ENCODE measurements around the gene FGF10. TPM values are rescaled to one million over a fixed set of nuclear protein-coding genes. Genes with fewer than 3 reads are reported as not detected.

FGF10 gene
- total RNA-seq, 2 donors from 2014 or later = 0.27 to 5.1 TPM

DNA sequence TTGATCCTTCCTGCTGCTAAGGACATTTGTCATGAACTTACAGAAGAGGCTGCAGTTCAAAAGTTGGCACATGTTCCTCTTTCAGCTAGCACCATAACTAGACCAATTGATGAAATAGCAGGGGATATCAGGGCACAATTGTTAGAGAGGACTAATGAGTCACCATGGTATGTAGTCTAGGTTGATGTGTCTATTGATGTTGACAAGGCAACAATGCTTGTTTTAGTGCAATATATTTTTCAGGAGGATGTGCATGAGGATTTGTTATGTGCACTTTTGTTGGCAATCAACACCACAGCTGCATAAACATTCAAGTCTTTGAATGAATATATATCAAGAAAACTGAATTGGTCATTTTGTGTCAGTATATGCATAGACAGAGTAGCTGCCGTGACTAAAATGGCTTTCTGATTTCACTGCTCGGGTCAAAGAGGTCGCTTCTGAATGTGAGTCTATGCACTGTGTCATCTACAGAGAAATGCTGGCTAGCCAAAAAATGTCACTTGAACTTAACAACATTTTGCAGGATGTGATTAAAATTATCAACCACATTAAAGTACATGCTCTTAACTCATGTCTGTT lies 68.0 kb downstream of the FGF10 start:
- H3K4me3 ChIP-seq = no peak overlapping the region
- intact Hi-C loops (cut with DNase I) = no loop called here

DNA sequence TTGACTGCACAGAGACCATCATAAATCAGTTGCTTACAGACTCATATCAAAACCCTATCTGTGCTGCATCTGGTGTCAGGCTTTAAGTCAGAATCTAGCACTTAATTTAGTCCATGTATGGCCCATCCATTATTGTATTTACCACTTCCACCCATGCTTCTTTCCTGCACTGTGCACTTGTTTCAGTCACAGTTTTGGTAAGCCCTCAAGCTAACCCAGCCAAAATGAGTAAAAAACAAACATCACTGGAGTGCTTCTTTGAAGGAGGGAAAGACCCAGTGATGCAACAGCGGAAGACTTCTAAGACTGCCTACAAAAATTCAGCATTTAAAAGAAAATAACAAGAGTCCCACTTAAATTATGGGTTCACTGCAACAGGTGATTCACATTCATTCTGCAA lies 69.0 kb downstream of the FGF10 start:
- TF ChIP-seq, protein P1, sequence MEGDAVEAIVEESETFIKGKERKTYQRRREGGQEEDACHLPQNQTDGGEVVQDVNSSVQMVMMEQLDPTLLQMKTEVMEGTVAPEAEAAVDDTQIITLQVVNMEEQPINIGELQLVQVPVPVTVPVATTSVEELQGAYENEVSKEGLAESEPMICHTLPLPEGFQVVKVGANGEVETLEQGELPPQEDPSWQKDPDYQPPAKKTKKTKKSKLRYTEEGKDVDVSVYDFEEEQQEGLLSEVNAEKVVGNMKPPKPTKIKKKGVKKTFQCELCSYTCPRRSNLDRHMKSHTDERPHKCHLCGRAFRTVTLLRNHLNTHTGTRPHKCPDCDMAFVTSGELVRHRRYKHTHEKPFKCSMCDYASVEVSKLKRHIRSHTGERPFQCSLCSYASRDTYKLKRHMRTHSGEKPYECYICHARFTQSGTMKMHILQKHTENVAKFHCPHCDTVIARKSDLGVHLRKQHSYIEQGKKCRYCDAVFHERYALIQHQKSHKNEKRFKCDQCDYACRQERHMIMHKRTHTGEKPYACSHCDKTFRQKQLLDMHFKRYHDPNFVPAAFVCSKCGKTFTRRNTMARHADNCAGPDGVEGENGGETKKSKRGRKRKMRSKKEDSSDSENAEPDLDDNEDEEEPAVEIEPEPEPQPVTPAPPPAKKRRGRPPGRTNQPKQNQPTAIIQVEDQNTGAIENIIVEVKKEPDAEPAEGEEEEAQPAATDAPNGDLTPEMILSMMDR (IDR thresholded peaks at IDR 0.05) = no peak
- no peaks in the 10 kb centered on the region for H3K36me3 ChIP-seq
- intact Hi-C loops (cut with DNase I) = no loop called here

More for the DNA sequence above, 68.0 kb downstream of the FGF10 start:
- TF ChIP-seq, protein P1 (IDR thresholded peaks at IDR 0.05) = no peak
- no peaks in the 10 kb centered on the region for H3K9me3 ChIP-seq
- no peak for DNase-seq
- no peaks in the 10 kb centered on the region for H3K27me3 ChIP-seq
- H3K9ac ChIP-seq (ENCODE audit: low read depth in 2 of 2, low read length in 2 of 2) = no peak overlapping the region
- H3K27ac ChIP-seq = no peak overlapping the region
- no peaks in the 10 kb centered on the region for H3K4me1 ChIP-seq
- no peaks in the 10 kb centered on the region for H3K36me3 ChIP-seq

DNA sequence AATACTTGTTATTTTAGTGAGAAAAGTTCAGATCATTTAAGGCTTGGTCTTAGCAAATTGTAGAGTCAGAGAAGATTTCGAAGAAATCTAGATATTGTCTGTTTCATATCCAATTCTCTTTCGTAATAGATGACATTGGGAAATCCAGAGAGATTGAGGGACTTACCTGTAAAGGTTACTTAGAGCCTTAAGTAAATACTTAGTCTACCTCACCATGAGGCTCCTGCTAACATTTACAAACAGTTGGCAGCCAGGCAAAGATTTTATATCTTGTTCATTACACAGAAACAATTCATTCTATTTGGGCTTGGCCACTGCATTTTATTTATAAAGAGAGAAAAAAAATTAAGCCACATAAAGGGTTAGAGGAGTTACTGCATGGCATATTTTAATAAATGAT lies 70.3 kb downstream of the FGF10 start:
- Histone ChIP-seq H3K9me3 (no peaks in the 10 kb centered on the region), H3K27ac (no peak overlapping the region), H3K4me3 (no peak overlapping the region), H3K27me3 (no peaks in the 10 kb centered on the region), H3K9ac (ENCODE audit: low read depth in 2 of 2, low read length in 2 of 2) (no peak overlapping the region), H3K4me1 (no peaks in the 10 kb centered on the region), H3K36me3 (no peaks in the 10 kb centered on the region)
- intact Hi-C loops (cut with DNase I) = no loop called here
- TF ChIP-seq, protein P1 (IDR thresholded peaks at IDR 0.05) = no peak
- DNase-seq = no peak

More for the DNA sequence above, 69.0 kb downstream of the FGF10 start:
- Histone ChIP-seq H3K27ac (no peak overlapping the region), H3K4me3 (no peak overlapping the region), H3K4me1 (no peaks in the 10 kb centered on the region), H3K9ac (ENCODE audit: low read depth in 2 of 2, low read length in 2 of 2) (no peak overlapping the region), H3K9me3 (no peaks in the 10 kb centered on the region), H3K27me3 (no peaks in the 10 kb centered on the region)
- DNase-seq = no peak

DNA sequence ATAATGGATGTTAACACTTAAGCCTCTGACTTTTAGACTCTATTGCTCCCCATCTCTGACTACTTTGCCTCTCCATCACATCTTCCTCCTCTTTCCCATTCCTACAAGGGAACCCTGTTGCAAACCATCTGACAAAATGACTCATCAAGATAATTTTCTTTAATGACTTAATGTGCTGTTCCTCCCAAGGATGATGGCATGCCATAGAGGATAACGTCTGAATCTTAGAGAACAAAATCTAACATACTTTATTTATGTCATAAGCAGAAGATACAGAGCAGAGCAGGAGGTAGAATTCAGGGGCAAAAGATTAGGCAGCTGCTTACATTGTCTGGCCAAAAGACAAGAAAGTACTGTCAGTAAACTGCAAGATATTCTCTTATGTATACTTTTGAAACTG lies 76.8 kb downstream of the FGF10 start:
- no peaks in the 10 kb centered on the region for H3K36me3 ChIP-seq
- H3K4me1 ChIP-seq = no peaks in the 10 kb centered on the region
- no peaks in the 10 kb centered on the region for H3K27me3 ChIP-seq
- no peak overlapping the region for H3K27ac ChIP-seq
- intact Hi-C loops (cut with DNase I) = no loop called here
- H3K4me3 ChIP-seq = no peak overlapping the region
- H3K9ac ChIP-seq (ENCODE audit: low read depth in 2 of 2, low read length in 2 of 2) = no peak overlapping the region
- no peaks in the 10 kb centered on the region for H3K9me3 ChIP-seq
- TF ChIP-seq, protein P1 (IDR thresholded peaks at IDR 0.05) = no peak
- no peak for DNase-seq

DNA sequence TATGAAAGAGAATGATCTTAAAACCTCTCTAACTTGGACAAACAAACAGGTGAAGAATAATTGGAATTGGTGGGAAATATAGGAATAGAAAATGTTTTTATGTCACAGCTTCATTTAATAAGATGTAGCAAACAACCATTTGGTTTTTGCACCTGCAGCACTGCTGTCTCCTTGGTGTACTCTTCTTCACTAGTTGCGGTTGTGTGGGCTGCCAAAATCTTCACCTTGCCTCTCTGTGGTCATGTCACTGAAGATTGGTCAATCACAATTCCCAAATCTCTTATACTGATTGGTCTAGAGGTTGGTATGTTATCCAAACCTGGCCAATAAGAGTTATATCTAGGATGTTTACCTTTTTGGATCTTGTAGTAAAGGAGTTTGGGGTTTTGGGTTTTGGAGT lies 88.7 kb downstream of the FGF10 start:
- TF ChIP-seq, protein P1 (IDR thresholded peaks at IDR 0.05) = no peak
- H3K4me1 ChIP-seq = no peaks in the 10 kb centered on the region
- no peaks in the 10 kb centered on the region for H3K36me3 ChIP-seq
- H3K9ac ChIP-seq (ENCODE audit: low read depth in 2 of 2, low read length in 2 of 2) = no peak overlapping the region
- H3K9me3 ChIP-seq = no peaks in the 10 kb centered on the region
- intact Hi-C loops (cut with DNase I) = no loop called here
- no peak for DNase-seq
- H3K27me3 ChIP-seq = no peaks in the 10 kb centered on the region
- no peak overlapping the region for H3K27ac ChIP-seq
- H3K4me3 ChIP-seq = no peak overlapping the region
